H1 (cell line): ENCODE results near the gene TRIM4.

ENCODE experiments used
- BCL11A ChIP-seq, 2 experiments: IDR thresholded peaks; one replicate each; pipeline ENCODE4 v1.6.1; 2011; ENCODE audit warnings: low read depth in 2 of 2, low read length in 2 of 2, mild to moderate bottlenecking in 2 of 2
- CEBPB ChIP-seq: IDR thresholded peaks from 2 replicates; pipeline ENCODE4 v1.6.1; 2012; ENCODE audit warnings: low read depth, low read length
- GABPA ChIP-seq: IDR thresholded peaks from 2 replicates; pipeline ENCODE4 v1.6.1; 2011; ENCODE audit warnings: mild to moderate bottlenecking, low read length, moderate library complexity, borderline replicate concordance; ENCODE audit not compliant: insufficient read depth
- POLR2A ChIP-seq, 2 experiments: IDR thresholded peaks; 1 replicate in 1 of 2; 2 replicates in 1 of 2; pipeline ENCODE4 v1.6.1; 2011; ENCODE audit warnings: low read depth in 2 of 2, low read length in 2 of 2, mild to moderate bottlenecking in 2 of 2; ENCODE audit errors: control extremely low read depth in 1 of 2
- POLR2AphosphoS5 ChIP-seq: IDR thresholded peaks from 2 replicates; pipeline ENCODE4 v1.6.1; 2011; ENCODE audit warnings: low read depth, low read length
- TEAD4 ChIP-seq: IDR thresholded peaks from 2 replicates; pipeline ENCODE4 v1.6.1; 2012; ENCODE audit warnings: low read depth, low read length, inconsistent platforms, mixed read lengths
- TF ChIP-seq, protein P1 (sequence below), 3 experiments: IDR thresholded peaks; 1 replicate in 2 of 3; 2 replicates in 1 of 3; pipeline versions ENCODE4 v1.5.1 to v1.6.1; 2011; ENCODE audit warnings: low read length in 3 of 3, mild to moderate bottlenecking in 3 of 3, inconsistent platforms in 2 of 3, low read depth in 1 of 3, moderate library complexity in 1 of 3; ENCODE audit not compliant: insufficient read depth in 1 of 3; ENCODE audit errors: control extremely low read depth in 1 of 3

DNA sequence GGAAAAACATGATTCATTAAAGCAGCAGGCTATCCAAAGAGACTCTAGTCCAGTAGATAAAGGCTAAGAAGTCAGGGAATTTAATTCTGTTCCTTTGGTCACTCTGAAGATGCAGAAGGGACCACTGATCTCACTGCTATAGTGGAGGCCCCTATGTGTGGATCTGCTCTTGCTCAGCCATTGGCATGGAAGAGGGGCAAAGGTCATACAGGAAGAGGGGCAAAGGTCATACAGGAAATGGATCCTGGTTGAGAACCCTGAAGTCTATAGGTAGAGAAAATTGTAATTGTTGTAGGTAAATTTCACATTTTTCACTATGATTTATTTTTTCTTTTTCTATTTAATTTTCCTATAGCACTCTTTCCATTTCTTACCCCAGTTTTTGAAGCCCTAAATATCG is 64.1 kb downstream of the TRIM4 start:
- TF ChIP-seq POLR2AphosphoS5 (no peak), TEAD4 (no peak), POLR2A (IDR thresholded peaks at IDR 0.05; ENCODE audit: control extremely low read depth in 1 of 2, low read depth in 2 of 2, low read length in 2 of 2) (no peak), GABPA (no peak), CEBPB (no peak), BCL11A (IDR thresholded peaks at IDR 0.05; ENCODE audit: low read depth in 2 of 2, low read length in 2 of 2) (no peak)
- TF ChIP-seq, protein P1, sequence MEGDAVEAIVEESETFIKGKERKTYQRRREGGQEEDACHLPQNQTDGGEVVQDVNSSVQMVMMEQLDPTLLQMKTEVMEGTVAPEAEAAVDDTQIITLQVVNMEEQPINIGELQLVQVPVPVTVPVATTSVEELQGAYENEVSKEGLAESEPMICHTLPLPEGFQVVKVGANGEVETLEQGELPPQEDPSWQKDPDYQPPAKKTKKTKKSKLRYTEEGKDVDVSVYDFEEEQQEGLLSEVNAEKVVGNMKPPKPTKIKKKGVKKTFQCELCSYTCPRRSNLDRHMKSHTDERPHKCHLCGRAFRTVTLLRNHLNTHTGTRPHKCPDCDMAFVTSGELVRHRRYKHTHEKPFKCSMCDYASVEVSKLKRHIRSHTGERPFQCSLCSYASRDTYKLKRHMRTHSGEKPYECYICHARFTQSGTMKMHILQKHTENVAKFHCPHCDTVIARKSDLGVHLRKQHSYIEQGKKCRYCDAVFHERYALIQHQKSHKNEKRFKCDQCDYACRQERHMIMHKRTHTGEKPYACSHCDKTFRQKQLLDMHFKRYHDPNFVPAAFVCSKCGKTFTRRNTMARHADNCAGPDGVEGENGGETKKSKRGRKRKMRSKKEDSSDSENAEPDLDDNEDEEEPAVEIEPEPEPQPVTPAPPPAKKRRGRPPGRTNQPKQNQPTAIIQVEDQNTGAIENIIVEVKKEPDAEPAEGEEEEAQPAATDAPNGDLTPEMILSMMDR (IDR thresholded peaks at IDR 0.05; ENCODE audit: control extremely low read depth in 1 of 3, insufficient read depth in 1 of 3, low read depth in 1 of 3, low read length in 3 of 3) = no peak
